ENCODE results near the gene RTP5.

The RTP5 gene

GRCh38 chr2:241887806-241888522, 18.4 kb downstream of the RTP5 start:
- DNase-seq (ENCODE audit: low read depth in 2 of 2), result no peak

GRCh38 chr2:241888641-241889040, 19.1 kb downstream of the RTP5 start:
- DNase-seq (ENCODE audit: low read depth in 2 of 2), result no peak

GRCh38 chr2:241890524-241891235, 21.2 kb downstream of the RTP5 start:
- DNase-seq (ENCODE audit: low read depth in 2 of 2), result no peak

GRCh38 chr2:241891315-241891987, 21.9 kb downstream of the RTP5 start:
- DNase-seq (ENCODE audit: low read depth in 2 of 2), result no peak

- no peak for DNase-seq (ENCODE audit: low read depth in 2 of 2)
Observed at GRCh38 chr2:241891988-241892298, 22.4 kb downstream of the RTP5 start.

- DNase-seq (ENCODE audit: low read depth in 2 of 2), result no peak
Observed at GRCh38 chr2:241892299-241893137, 23.0 kb downstream of the RTP5 start.

- no peak for DNase-seq (ENCODE audit: low read depth in 2 of 2)
Observed at GRCh38 chr2:241893265-241893664, 23.7 kb downstream of the RTP5 start.

- DNase-seq (ENCODE audit: low read depth in 2 of 2), result no peak
Observed at GRCh38 chr2:241894056-241894641, 24.6 kb downstream of the RTP5 start.

GRCh38 chr2:241894681-241895426, 25.3 kb downstream of the RTP5 start:
- DNase-seq (ENCODE audit: low read depth in 2 of 2), result no peak

GRCh38 chr2:241895427-241895711, 25.8 kb downstream of the RTP5 start:
- no peak for DNase-seq (ENCODE audit: low read depth in 2 of 2)

- DNase-seq (ENCODE audit: low read depth in 2 of 2), result no peak
Observed at GRCh38 chr2:241895712-241896641, 26.4 kb downstream of the RTP5 start.

- no peak for DNase-seq (ENCODE audit: low read depth in 2 of 2)
Observed at GRCh38 chr2:241896746-241897201, 27.2 kb downstream of the RTP5 start.

- DNase-seq (ENCODE audit: low read depth in 2 of 2), result no peak
Observed at GRCh38 chr2:241897231-241897916, 27.8 kb downstream of the RTP5 start.

- no peak for DNase-seq (ENCODE audit: low read depth in 2 of 2)
Observed at GRCh38 chr2:241898463-241899270, 29.1 kb downstream of the RTP5 start.

GRCh38 chr2:241900251-241901017, 30.9 kb downstream of the RTP5 start:
- DNase-seq (ENCODE audit: low read depth in 2 of 2), result no peak

- no peak for DNase-seq (ENCODE audit: low read depth in 2 of 2)
Observed at GRCh38 chr2:241901018-241901380, 31.5 kb downstream of the RTP5 start.

GRCh38 chr2:241901500-241902351, 32.2 kb downstream of the RTP5 start:
- no peak for DNase-seq (ENCODE audit: low read depth in 2 of 2)
